SK-MEL-5 (cell line): ENCODE results near the gene SUN3. TPM values are rescaled to one million over a fixed set of nuclear protein-coding genes. Genes with fewer than 3 reads are reported as not detected.
"Not testable (repeated sequence)": the region's sequence is repeated elsewhere in the genome, so short reads cannot be mapped to it uniquely, and the experiment has no call there.

Experiments
- DNase-seq: peaks from one replicate; pipeline ENCODE4 v3.0.0-alpha.2; 2016; ENCODE audit warnings: low read depth, low spot score
- in situ Hi-C: cut with HindIII; loops from 2 replicates; pipeline ENCODE4 v1.10.0; 2016; ENCODE audit warnings: low sequenced_read_pairs, high pct_unique_total_duplicates, low pct_unique_long_range_greater_than_20kb
- total RNA-seq: library from RNA; depleted of rRNA; stranded (reverse); fragments of >200 nt; shearing (Covaris generic); gene quantifications from 2 replicates; pipeline ENCODE4 v1.2.3, GENCODE V29; 2014

The SUN3 gene
- total RNA-seq, 1 experiment from 2014 or later: 0.45 TPM

GRCh38 chr7:47991741-47992311 is 37.1 kb downstream of the SUN3 start:
- in situ Hi-C loops: loop anchor here (5.0 kb wide), 1 partner anchor 85 kb away; no protein-coding TSS in a partner anchor
- DNase-seq: peak; percentile 97

DNA sequence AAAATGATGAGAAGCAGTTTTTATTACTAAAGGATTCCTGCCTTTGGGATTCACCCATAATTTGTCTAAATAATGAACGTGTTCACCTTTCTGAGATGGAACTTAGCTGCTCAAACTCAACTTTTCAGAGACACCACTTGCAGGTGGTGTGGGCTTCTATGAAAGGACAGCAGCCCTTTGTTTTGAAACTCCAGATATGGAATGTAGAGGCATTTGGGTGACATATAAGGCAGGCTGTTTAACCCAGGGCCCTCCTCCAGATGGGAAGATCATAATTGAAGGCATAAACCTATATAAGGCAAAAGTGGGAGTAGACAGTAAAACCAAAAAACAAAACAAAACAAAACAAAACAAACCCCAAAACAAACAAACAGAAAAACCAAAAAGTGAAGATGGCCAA is 37.6 kb downstream of the SUN3 start:
- peak; percentile 71 for DNase-seq
- in situ Hi-C loops: loop anchor here (5.0 kb wide), 1 partner anchor 86 kb away; no protein-coding TSS in a partner anchor

GRCh38 chr7:47990592-47990991 is 38.3 kb downstream of the SUN3 start:
- in situ Hi-C loops: loop anchor here (5.0 kb wide), 1 partner anchor 87 kb away; no protein-coding TSS in a partner anchor
- DNase-seq: no peak

- in situ Hi-C loops: loop anchor here (5.0 kb wide), 1 partner anchor 87 kb away; no protein-coding TSS in a partner anchor
- not testable (repeated sequence) for DNase-seq
Measured at GRCh38 chr7:47989607-47990400, 39.1 kb downstream of the SUN3 start.

DNA sequence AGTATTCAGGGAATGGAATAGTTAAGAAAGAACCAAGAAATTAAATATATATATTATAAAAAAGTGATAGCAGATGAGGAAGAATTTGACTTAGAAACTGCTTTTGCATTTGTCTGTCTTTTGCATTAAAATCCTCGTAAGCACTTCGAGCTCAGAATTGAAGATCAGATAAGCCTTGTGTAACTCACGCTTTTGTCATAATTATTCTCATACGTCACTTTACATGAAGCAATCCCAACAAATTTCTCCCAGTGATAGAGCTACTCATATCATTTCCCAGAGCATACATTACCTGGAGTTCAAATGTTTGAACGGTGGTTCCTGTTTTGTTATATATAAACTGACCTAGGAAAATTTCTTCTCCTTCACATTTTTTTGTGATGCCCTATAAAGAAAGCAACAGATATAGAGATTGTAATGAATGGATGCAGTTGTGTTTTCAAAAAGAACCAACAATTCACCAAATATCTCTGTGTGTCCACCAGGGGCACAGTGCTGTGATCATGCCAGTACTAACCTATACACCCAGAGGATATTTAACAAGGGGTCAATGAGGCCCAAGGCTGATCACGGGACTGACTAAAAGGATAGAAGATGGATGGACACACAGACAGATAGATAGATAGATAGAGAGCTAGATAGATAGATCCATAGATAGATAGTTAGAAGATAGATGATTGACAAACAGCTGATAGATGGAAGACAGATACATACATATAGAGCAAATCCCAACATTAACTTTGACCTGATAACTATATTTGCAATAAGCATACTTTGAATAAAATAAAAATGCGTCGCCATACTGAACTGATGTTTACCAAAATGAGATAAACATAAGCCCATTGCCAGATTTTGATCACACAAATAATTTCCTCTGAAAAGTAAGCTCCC is 40.2 kb downstream of the SUN3 start:
- in situ Hi-C loops: no loop called here
- peak; percentile 86 for DNase-seq

DNA sequence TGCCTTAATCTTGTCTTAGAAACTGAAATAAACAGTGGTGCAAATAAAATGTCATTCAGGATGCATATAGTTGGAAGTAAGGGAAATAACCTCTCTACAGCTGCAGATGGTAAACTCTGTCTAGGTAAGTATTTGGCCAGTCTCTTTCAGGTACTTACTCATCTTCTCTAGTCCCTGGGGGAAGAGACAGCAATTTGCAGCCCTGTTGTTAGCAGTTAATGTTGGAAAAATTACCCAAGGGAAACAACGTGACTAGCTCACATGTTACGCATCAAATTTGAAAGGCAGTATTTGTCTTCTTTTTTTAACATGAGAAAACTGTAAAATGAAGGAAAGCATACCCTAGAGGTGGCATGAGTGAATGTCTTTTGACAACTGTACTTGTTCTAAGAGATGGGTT is 46.3 kb downstream of the SUN3 start:
- DNase-seq: peak; percentile 99
- in situ Hi-C loops: no loop called here

DNA sequence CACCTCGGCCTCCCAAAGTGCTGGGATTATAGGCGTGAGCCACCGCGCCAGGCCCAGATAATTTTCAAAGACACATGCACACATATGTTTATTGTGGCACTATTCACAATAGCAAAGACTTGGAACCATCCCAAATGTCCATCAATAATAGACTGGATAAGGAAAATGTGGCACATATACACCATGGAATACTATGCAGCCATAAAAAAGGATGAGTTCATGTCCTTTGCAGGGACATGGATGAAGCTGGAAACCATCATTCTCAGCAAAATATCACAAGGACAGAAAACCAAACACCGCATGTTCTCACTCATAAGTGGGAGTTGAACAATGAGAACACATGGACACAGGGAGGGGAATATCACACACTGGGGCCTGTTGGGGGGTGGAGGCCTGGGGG is 48.3 kb downstream of the SUN3 start:
- DNase-seq, in situ Hi-C loops: not testable (repeated sequence)

- in situ Hi-C loops: no loop called here
- DNase-seq: no peak
Measured at GRCh38 chr7:47979832-47980181, 49.1 kb downstream of the SUN3 start.

GRCh38 chr7:47979145-47979831 is 49.6 kb downstream of the SUN3 start, which contains the start of gene HUS1:
Gene HUS1 (minus strand): TSS chr7:47979615. CDS start chr7:47979519, 96 bp downstream.
- DNase-seq: peak; percentile 92
- in situ Hi-C loops: no loop called here

DNA sequence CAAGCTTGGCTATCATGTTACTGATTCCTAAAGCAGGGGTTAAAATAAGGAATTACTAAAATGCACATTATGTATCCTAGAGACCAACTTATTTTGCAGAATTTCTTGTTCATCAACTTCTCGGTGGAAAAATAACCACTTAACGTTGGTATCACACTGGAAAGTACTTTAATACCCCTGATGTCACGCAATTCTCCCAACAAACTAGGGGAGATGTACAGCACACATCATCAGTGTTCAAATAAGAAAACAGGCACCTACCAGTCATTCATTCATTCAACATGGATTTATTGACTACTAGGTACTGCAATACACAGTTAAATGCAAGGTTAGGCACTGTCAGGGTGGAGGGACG is 50.1 kb downstream of the SUN3 start:
- no peak for DNase-seq
- in situ Hi-C loops: no loop called here

DNA sequence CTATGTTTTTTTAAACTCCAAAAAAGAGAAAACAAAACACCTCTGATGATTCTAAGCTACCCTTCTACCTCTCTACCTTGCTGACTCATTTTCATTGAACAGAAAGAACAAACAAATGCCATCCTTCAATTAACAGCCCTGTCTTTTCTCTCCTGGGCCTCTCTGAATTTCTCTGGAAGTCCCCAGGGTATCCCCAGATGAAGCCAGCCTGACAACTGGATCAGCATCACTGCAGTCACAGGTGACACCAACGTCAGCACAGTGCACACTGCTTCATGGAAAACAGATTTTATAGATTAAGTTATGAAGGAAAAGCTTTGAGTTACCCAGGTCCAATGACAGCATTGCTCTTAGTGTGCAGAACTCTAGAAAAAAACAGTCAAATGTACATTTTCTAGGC is 55.2 kb downstream of the SUN3 start:
- DNase-seq: no peak
- in situ Hi-C loops: no loop called here

DNA sequence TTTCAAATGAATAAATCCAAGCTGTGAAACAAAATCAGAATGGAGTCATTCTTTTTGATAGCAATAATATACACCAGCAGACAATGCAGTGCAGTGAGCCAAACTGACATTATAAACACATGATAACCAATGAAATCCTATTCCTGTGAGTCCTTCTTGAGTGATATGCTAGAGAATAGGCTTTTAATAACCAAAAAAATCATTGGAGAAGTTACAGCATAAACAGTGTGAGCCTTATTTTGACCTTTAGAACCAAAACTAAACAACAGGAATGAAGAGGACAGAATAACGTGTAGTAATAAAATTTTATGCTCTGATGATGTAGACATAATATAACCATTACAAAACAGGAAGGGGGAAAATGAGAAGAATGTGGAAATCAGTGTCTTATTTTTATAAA is 58.1 kb downstream of the SUN3 start:
- DNase-seq: peak; percentile 55
- in situ Hi-C loops: no loop called here

- DNase-seq: peak; percentile 85
- in situ Hi-C loops: no loop called here
Measured at GRCh38 chr7:47968847-47969774, 59.8 kb downstream of the SUN3 start.

- no peak for DNase-seq
- in situ Hi-C loops: no loop called here
Measured at GRCh38 chr7:47967708-47968107, 61.2 kb downstream of the SUN3 start.

DNA sequence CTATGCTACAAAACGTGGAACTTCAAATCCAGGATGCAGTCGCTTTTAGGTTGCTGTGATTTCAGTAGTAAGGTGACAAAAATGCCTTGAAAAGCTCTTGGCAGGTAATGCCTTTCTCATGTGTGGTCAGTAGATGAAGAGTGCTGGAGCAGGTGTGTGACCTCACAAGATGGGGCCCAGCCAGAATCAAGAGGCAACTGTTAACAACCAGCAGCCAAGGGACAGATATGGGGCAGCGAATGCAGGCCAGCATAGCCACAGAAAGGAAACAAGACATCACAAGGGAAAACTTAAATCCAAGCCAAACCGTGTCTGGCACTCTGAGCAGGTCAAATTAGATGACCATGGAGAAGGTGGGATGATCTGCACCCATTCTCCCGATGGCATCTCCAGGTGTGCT is 61.8 kb downstream of the SUN3 start:
- in situ Hi-C loops: no loop called here
- no peak for DNase-seq

GRCh38 chr7:47965456-47965855 is 63.5 kb downstream of the SUN3 start:
- in situ Hi-C loops: no loop called here
- no peak for DNase-seq

- DNase-seq: no peak
- in situ Hi-C loops: no loop called here
Measured at GRCh38 chr7:47962262-47962661, 66.6 kb downstream of the SUN3 start.
